Measurements from ENCODE around the gene POLDIP3. TPM values are rescaled to one million over a fixed set of nuclear protein-coding genes. Genes with fewer than 3 reads are reported as not detected.

The POLDIP3 gene
- 31.4 and 39.2 TPM in 2 replicates for total RNA-seq
- polyA plus RNA-seq: 39.4 and 40.3 TPM in 2 replicates

GRCh38 chr22:42614312-42615091, at the start of gene POLDIP3:
POLDIP3 (minus strand) TSS chr22:42614883; CDS start chr22:42614857, 26 bp downstream.
- Histone ChIP-seq H3K36me3 (replicated peaks; ENCODE audit: insufficient read depth, low read depth) (no peaks in the 10 kb centered on the region), H3K27ac (peak within 1 kb of the TSS; percentile 90), H3K4me2 (peak within 1 kb of the TSS; percentile 77), H2AFZ (peak within 1 kb of the TSS; percentile 34), H3K79me2 (peaks cover 46% of the 10 kb centered on the region), H4K20me1 (ENCODE audit: insufficient read depth, poor library complexity, severe bottlenecking) (peaks cover 41% of the 10 kb centered on the region), H3K4me1 (ENCODE audit: insufficient read depth) (peaks cover 24% of the 10 kb centered on the region), H3K9me3 (ENCODE audit: low read depth) (no peaks in the 10 kb centered on the region), H3K9me2 (replicated peaks; ENCODE audit: insufficient read depth) (no peaks in the 10 kb centered on the region), H3K4me3 (peak within 1 kb of the TSS; percentile 75), H3K27me3 (no peaks in the 10 kb centered on the region)
- TF ChIP-seq CTCF (IDR thresholded peaks at IDR 0.05; ENCODE audit: poor library complexity): peak; percentile 8
- TF ChIP-seq EZH2 (IDR thresholded peaks at IDR 0.05; ENCODE audit: borderline replicate concordance): no peak
- no peak for TF ChIP-seq EZH2phosphoT487 (IDR thresholded peaks at IDR 0.05; ENCODE audit: low read depth, severe bottlenecking, unreplicated experiment)
- peak; percentile 100 for DNase-seq (ENCODE audit: low spot score)
- under 1% methylated on average over 56 of the region's 85 CpGs for WGBS (ENCODE audit: low lambda C conversion rate, missing lambda C conversion rate)

GRCh38 chr22:42661985-42662831, 47.5 kb upstream of the POLDIP3 start:
- DNase-seq (ENCODE audit: low spot score): peak; percentile 90
- no peaks in the 10 kb centered on the region for H3K36me3 ChIP-seq (replicated peaks; ENCODE audit: insufficient read depth, low read depth)
- H3K9me3 ChIP-seq (ENCODE audit: low read depth): no peaks in the 10 kb centered on the region
- H3K9me2 ChIP-seq (replicated peaks; ENCODE audit: insufficient read depth): no peaks in the 10 kb centered on the region
- TF ChIP-seq EZH2 (IDR thresholded peaks at IDR 0.05; ENCODE audit: borderline replicate concordance) (no peak), CTCF (IDR thresholded peaks at IDR 0.05; ENCODE audit: poor library complexity) (peak; percentile 85), EZH2phosphoT487 (IDR thresholded peaks at IDR 0.05; ENCODE audit: low read depth, severe bottlenecking, unreplicated experiment) (no peak)
- H3K4me2 ChIP-seq: peak overlapping the region; percentile 97
- H3K79me2 ChIP-seq: no peaks in the 10 kb centered on the region
- H3K27ac ChIP-seq: no peak overlapping the region
- H4K20me1 ChIP-seq (ENCODE audit: insufficient read depth, poor library complexity, severe bottlenecking): no peaks in the 10 kb centered on the region
- H2AFZ ChIP-seq: peak overlapping the region; percentile 69
- no peaks in the 10 kb centered on the region for H3K4me1 ChIP-seq (ENCODE audit: insufficient read depth)
- H3K27me3 ChIP-seq: no peaks in the 10 kb centered on the region
- 2% methylated on average over 31 of the region's 68 CpGs for WGBS (ENCODE audit: low lambda C conversion rate, missing lambda C conversion rate)
- peak overlapping the region; percentile 47 for H3K4me3 ChIP-seq

GRCh38 chr22:42656578-42656977, 41.9 kb upstream of the POLDIP3 start:
- Histone ChIP-seq H3K36me3 (replicated peaks; ENCODE audit: insufficient read depth, low read depth) (no peaks in the 10 kb centered on the region), H3K4me3 (no peak overlapping the region), H3K27me3 (no peaks in the 10 kb centered on the region), H4K20me1 (ENCODE audit: insufficient read depth, poor library complexity, severe bottlenecking) (no peaks in the 10 kb centered on the region), H3K4me1 (ENCODE audit: insufficient read depth) (no peaks in the 10 kb centered on the region), H3K9me3 (ENCODE audit: low read depth) (no peaks in the 10 kb centered on the region), H3K27ac (no peak overlapping the region), H3K79me2 (no peaks in the 10 kb centered on the region), H2AFZ (no peak overlapping the region), H3K9me2 (replicated peaks; ENCODE audit: insufficient read depth) (no peaks in the 10 kb centered on the region), H3K4me2 (no peak overlapping the region)
- 93% methylated on average over 8 of the region's 8 CpGs for WGBS (ENCODE audit: low lambda C conversion rate, missing lambda C conversion rate)
- TF ChIP-seq CTCF (IDR thresholded peaks at IDR 0.05; ENCODE audit: poor library complexity) (no peak), EZH2 (IDR thresholded peaks at IDR 0.05; ENCODE audit: borderline replicate concordance) (no peak), EZH2phosphoT487 (IDR thresholded peaks at IDR 0.05; ENCODE audit: low read depth, severe bottlenecking, unreplicated experiment) (no peak)
- DNase-seq (ENCODE audit: low spot score): no peak

All from hepatocyte (in vitro differentiated cells).